B cell (primary cell): ENCODE data around the gene LMAN2.

ENCODE experiments used
- EZH2 ChIP-seq: IDR thresholded peaks from 2 replicates; pipeline ENCODE4 v1.6.1; 2012; ENCODE audit warnings: borderline replicate concordance, low read depth, mild to moderate bottlenecking, moderate library complexity, low read length; ENCODE audit not compliant: insufficient read depth, poor library complexity, severe bottlenecking
- TF ChIP-seq, protein P1 (sequence below): fragments of 200-600 bp; IDR thresholded peaks from one replicate; pipeline ENCODE4 v1.8.0; 2022; ENCODE audit warnings: antibody characterized with exemption, mild to moderate bottlenecking

DNA sequence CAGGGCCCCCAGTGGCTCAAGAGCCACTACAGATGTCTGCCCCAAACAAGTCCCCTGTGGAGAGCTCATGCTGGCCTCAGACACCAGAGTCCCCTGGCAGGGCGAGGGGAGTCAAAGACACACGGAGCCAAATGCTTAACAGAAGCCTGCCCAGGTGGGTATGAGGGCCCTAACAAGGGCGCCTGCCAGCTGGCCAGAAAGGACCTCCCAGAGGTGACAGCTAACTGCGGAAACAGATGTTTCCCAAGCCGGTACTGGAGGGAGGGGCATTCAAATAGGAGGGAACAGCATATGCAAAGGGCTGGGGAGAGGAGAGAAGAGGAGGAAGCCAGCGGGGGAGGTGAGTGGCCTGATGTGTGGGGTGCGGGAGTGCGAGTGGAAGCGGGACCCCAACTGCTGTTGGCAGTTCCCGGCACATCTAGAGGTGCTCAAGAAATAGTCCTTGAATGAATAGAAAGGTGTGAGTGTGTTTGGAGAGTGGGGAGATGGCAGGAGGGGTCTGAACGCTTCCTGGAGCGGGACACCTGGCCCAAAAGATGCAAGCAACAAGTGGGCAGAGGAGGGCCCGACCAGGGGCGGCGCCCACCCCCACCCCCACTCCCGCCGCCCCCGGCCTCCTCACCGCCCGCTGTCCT, 40.6 kb downstream of the LMAN2 start:
- TF ChIP-seq, protein P1, sequence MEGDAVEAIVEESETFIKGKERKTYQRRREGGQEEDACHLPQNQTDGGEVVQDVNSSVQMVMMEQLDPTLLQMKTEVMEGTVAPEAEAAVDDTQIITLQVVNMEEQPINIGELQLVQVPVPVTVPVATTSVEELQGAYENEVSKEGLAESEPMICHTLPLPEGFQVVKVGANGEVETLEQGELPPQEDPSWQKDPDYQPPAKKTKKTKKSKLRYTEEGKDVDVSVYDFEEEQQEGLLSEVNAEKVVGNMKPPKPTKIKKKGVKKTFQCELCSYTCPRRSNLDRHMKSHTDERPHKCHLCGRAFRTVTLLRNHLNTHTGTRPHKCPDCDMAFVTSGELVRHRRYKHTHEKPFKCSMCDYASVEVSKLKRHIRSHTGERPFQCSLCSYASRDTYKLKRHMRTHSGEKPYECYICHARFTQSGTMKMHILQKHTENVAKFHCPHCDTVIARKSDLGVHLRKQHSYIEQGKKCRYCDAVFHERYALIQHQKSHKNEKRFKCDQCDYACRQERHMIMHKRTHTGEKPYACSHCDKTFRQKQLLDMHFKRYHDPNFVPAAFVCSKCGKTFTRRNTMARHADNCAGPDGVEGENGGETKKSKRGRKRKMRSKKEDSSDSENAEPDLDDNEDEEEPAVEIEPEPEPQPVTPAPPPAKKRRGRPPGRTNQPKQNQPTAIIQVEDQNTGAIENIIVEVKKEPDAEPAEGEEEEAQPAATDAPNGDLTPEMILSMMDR, result no peak
- no peak for TF ChIP-seq EZH2
